GM13976 (cell line): ENCODE measurements around the gene MYO6.

Experiments
- DNase-seq: peaks from one replicate; pipeline ENCODE4 v3.0.0; 2012; ENCODE audit warnings: low spot score
- CTCF ChIP-seq: IDR thresholded peaks from 2 replicates; pipeline ENCODE4 v1.5.1; 2012; ENCODE audit warnings: borderline replicate concordance, mild to moderate bottlenecking; ENCODE audit not compliant: insufficient read depth; ENCODE audit errors: extremely low read depth, missing control alignments, control extremely low read depth
- in situ Hi-C: fragments of 300-500 bp; cut with MboI; formaldehyde crosslinking; loops from one replicate; pipeline ENCODE4 v1.12.0; 2022; ENCODE audit warnings: low sequenced_read_pairs, mixed read lengths, inconsistent platforms; ENCODE audit not compliant: unreplicated experiment

Gene MYO6

GRCh38 chr6:75751443-75751842 is 2.4 kb downstream of the MYO6 start:
- in situ Hi-C loops, result no loop called here
- no peak for TF ChIP-seq CTCF
- no peak for DNase-seq

- in situ Hi-C loops, result no loop called here
- TF ChIP-seq CTCF, result no peak
- no peak for DNase-seq
Measured at GRCh38 chr6:75752365-75752764, 3.3 kb downstream of the MYO6 start.

- TF ChIP-seq CTCF, result no peak
- in situ Hi-C loops, result no loop called here
- DNase-seq, result no peak
Measured at GRCh38 chr6:75755704-75756103, 6.7 kb downstream of the MYO6 start.

GRCh38 chr6:75757295-75757694 is 8.3 kb downstream of the MYO6 start:
- TF ChIP-seq CTCF, result no peak
- in situ Hi-C loops, result no loop called here
- no peak for DNase-seq

GRCh38 chr6:75758061-75758460 is 9.0 kb downstream of the MYO6 start:
- in situ Hi-C loops, result no loop called here
- no peak for TF ChIP-seq CTCF
- no peak for DNase-seq

GRCh38 chr6:75759207-75759606 is 10.2 kb downstream of the MYO6 start:
- no peak for TF ChIP-seq CTCF
- DNase-seq, result no peak
- in situ Hi-C loops, result no loop called here

GRCh38 chr6:75760320-75760719 is 11.3 kb downstream of the MYO6 start:
- no peak for TF ChIP-seq CTCF
- in situ Hi-C loops, result no loop called here

More at GRCh38 chr6:75760320-75760719, 11.3 kb downstream of the MYO6 start:
- DNase-seq, result no peak
